MM.1S (cell line): ENCODE measurements around the gene LIN7B.

Experiments
- CTCF ChIP-seq: fragments of 300-600 bp; sonication (generic); IDR thresholded peaks from 2 replicates; pipeline ENCODE4 v1.5.1; 2016; ENCODE audit warnings: antibody characterized with exemption, low read length, mixed read lengths
- EZH2 ChIP-seq: fragments of 300-600 bp; sonication (generic); optimal IDR thresholded peaks from 2 replicates; pipeline ENCODE3; 2017; ENCODE audit warnings: low read depth, mild to moderate bottlenecking, antibody characterized with exemption, low read length, mixed read lengths
- EZH2phosphoT487 ChIP-seq: fragments of 300-600 bp; sonication (generic); IDR thresholded peaks from 2 replicates; pipeline ENCODE4 v1.6.1; 2018; ENCODE audit warnings: antibody characterized with exemption, low read length

GRCh38 chr19:49071860-49072547 is 42.2 kb upstream of the LIN7B start:
- TF ChIP-seq CTCF (no peak), EZH2phosphoT487 (no peak), EZH2 (no peak)
